Smooth muscle cell (in vitro differentiated cells): ENCODE data around the gene TBXAS1. TPM values are rescaled to one million over a fixed set of nuclear protein-coding genes. Genes with fewer than 3 reads are reported as not detected.

Experiments used
- DNase-seq: peaks from one replicate; lab custom pipeline; 2025; ENCODE audit not compliant: unreplicated experiment; lab: John Stamatoyannopoulos, UW
- H2AFZ ChIP-seq: fragments of 200-600 bp; sonication (generic); 2 replicates; pipeline ENCODE4 v1.6.0; 2016; ENCODE audit warnings: antibody characterized with exemption, low read depth, mild to moderate bottlenecking
- H3F3A ChIP-seq: fragments of 200-600 bp; sonication (generic); 2 replicates; pipeline ENCODE4 v1.6.0; 2017; ENCODE audit warnings: antibody characterized with exemption, low read depth
- H3K27ac ChIP-seq: fragments of 200-600 bp; sonication (generic); 2 replicates; pipeline ENCODE4 v1.5.1; 2016; ENCODE audit warnings: low read depth, mild to moderate bottlenecking
- H3K27me3 ChIP-seq: fragments of 200-600 bp; sonication (generic); 2 replicates; pipeline ENCODE4 v1.6.1; 2016; ENCODE audit warnings: low read depth, mild to moderate bottlenecking
- H3K36me3 ChIP-seq: fragments of 200-600 bp; sonication (generic); 2 replicates; pipeline ENCODE4 v1.5.1; 2016; ENCODE audit warnings: low read depth
- H3K4me1 ChIP-seq: fragments of 200-600 bp; sonication (generic); 2 replicates; pipeline ENCODE4 v1.5.1; 2016; ENCODE audit warnings: low read depth
- H3K4me2 ChIP-seq: fragments of 200-600 bp; sonication (generic); 2 replicates; pipeline ENCODE4 v1.6.0; 2016; ENCODE audit warnings: mild to moderate bottlenecking
- H3K4me3 ChIP-seq: fragments of 200-600 bp; sonication (generic); 2 replicates; pipeline ENCODE4 v1.5.1; 2016; ENCODE audit warnings: mild to moderate bottlenecking
- H3K79me2 ChIP-seq: fragments of 200-600 bp; sonication (generic); 2 replicates; pipeline ENCODE4 v1.6.0; 2016; ENCODE audit warnings: low read depth, mild to moderate bottlenecking
- H3K9ac ChIP-seq: fragments of 200-600 bp; sonication (generic); 2 replicates; pipeline ENCODE4 v1.6.0; 2016; ENCODE audit warnings: low read depth
- H3K9me3 ChIP-seq: fragments of 200-600 bp; sonication (generic); replicated peaks from 2 replicates; pipeline ENCODE4 v1.5.1; 2016; ENCODE audit warnings: low read depth
- H4K20me1 ChIP-seq: fragments of 200-600 bp; sonication (generic); 2 replicates; pipeline ENCODE4 v1.6.0; 2016; ENCODE audit warnings: low read depth
- CTCF ChIP-seq: fragments of 200-600 bp; sonication (generic); IDR thresholded peaks from 2 replicates; pipeline ENCODE4 v1.5.1; 2017; ENCODE audit warnings: borderline replicate concordance, mild to moderate bottlenecking, antibody characterized with exemption; ENCODE audit not compliant: insufficient read depth, poor library complexity, severe bottlenecking
- WGBS: methylation state at CpG from one replicate; pipeline ENCODE4 v1.1.7; 2016; ENCODE audit warnings: low lambda C conversion rate; 5-methylcytosine and 5-hydroxymethylcytosine counted together
- polyA plus RNA-seq: library from polyadenylated mRNA; unstranded; fragments of >200 nt; fragmentation: Nextera tagmentation; extraction: Ambion mirVana; gene quantifications from 2 replicates; pipeline ENCODE4 v1.2.1, GENCODE V29; 2016
- total RNA-seq: library from RNA; depleted of rRNA; stranded (reverse); fragments of >200 nt; gene quantifications from 2 replicates; pipeline ENCODE4 v1.2.3, GENCODE V29; 2014

The TBXAS1 gene
- total and polyA plus RNA-seq, 2 experiments from 2014 or later = 0.51 TPM; not detected in 1

GRCh38 chr7:139861803-139862202 lies 32.7 kb downstream of the TBXAS1 start:
- Histone ChIP-seq H3K4me1 (no peaks in the 10 kb centered on the region), H3K4me2 (no peak overlapping the region), H3K9ac (no peak overlapping the region), H3K27ac (no peak overlapping the region), H3K36me3 (no peaks in the 10 kb centered on the region), H3K27me3 (no peaks in the 10 kb centered on the region), H3K4me3 (no peak overlapping the region), H3K9me3 (no peaks in the 10 kb centered on the region), H2AFZ (no peak overlapping the region), H3F3A (no peaks in the 10 kb centered on the region), H3K79me2 (no peaks in the 10 kb centered on the region), H4K20me1 (no peaks in the 10 kb centered on the region)
- DNase-seq = no peak
- 67% methylated on average over 2 of the region's 2 CpGs for whole genome bisulfite sequencing
- TF ChIP-seq CTCF = no peak

GRCh38 chr7:139866047-139866837 lies 37.2 kb downstream of the TBXAS1 start:
- Histone ChIP-seq H3K4me1 (no peaks in the 10 kb centered on the region), H3F3A (no peaks in the 10 kb centered on the region), H3K36me3 (no peaks in the 10 kb centered on the region), H2AFZ (no peak overlapping the region), H3K9me3 (no peaks in the 10 kb centered on the region), H3K9ac (no peak overlapping the region), H4K20me1 (no peaks in the 10 kb centered on the region), H3K79me2 (no peaks in the 10 kb centered on the region), H3K4me3 (no peak overlapping the region), H3K27me3 (no peaks in the 10 kb centered on the region), H3K4me2 (no peak overlapping the region), H3K27ac (no peak overlapping the region)
- DNase-seq = no peak
- TF ChIP-seq CTCF = no peak
- WGBS = 95% methylated on average over 7 of the region's 7 CpGs

- no peaks in the 10 kb centered on the region for H3K36me3 ChIP-seq
- no peak overlapping the region for H3K4me3 ChIP-seq
- no peaks in the 10 kb centered on the region for H3K4me1 ChIP-seq
- no peak overlapping the region for H3K9ac ChIP-seq
- no peaks in the 10 kb centered on the region for H3K79me2 ChIP-seq
- no peak overlapping the region for H2AFZ ChIP-seq
- no peak for TF ChIP-seq CTCF
- no peak overlapping the region for H3K27ac ChIP-seq
- H3K4me2 ChIP-seq = no peak overlapping the region
- WGBS = 92% methylated on average over 8 of the region's 8 CpGs
- H3F3A ChIP-seq = no peaks in the 10 kb centered on the region
- H4K20me1 ChIP-seq = no peaks in the 10 kb centered on the region
- no peak for DNase-seq
- no peaks in the 10 kb centered on the region for H3K9me3 ChIP-seq
- H3K27me3 ChIP-seq = no peaks in the 10 kb centered on the region
Measured at GRCh38 chr7:139867847-139868246, 38.8 kb downstream of the TBXAS1 start.

GRCh38 chr7:139869886-139870285 lies 40.8 kb downstream of the TBXAS1 start:
- no peak overlapping the region for H3K4me3 ChIP-seq
- no peak for DNase-seq
- no peaks in the 10 kb centered on the region for H3F3A ChIP-seq
- H3K79me2 ChIP-seq = no peaks in the 10 kb centered on the region
- H3K4me1 ChIP-seq = no peaks in the 10 kb centered on the region
- H3K9ac ChIP-seq = no peak overlapping the region
- no peaks in the 10 kb centered on the region for H4K20me1 ChIP-seq
- WGBS = 96% methylated on average over 2 of the region's 2 CpGs
- H3K36me3 ChIP-seq = no peaks in the 10 kb centered on the region
- no peak overlapping the region for H2AFZ ChIP-seq
- H3K27me3 ChIP-seq = no peaks in the 10 kb centered on the region
- H3K9me3 ChIP-seq = no peaks in the 10 kb centered on the region
- no peak overlapping the region for H3K4me2 ChIP-seq
- no peak overlapping the region for H3K27ac ChIP-seq
- no peak for TF ChIP-seq CTCF
